ES-I3 (cell line): ENCODE data around the gene MACO1.
"Not testable (repeated sequence)": the region's sequence is repeated elsewhere in the genome, so short reads cannot be mapped to it uniquely, and the experiment has no call there.

ENCODE experiments used
- H3K36me3 ChIP-seq: 2 replicates; pipeline ENCODE4 v1.6.1; 2013; ENCODE audit warnings: mild to moderate bottlenecking, low read length, control low read depth, moderate library complexity; ENCODE audit not compliant: insufficient read depth
- H3K4me1 ChIP-seq: 2 replicates; pipeline ENCODE4 v1.6.1; 2013; ENCODE audit warnings: mild to moderate bottlenecking, control low read depth, low read length; ENCODE audit not compliant: insufficient read depth
- H3K9ac ChIP-seq: 2 replicates; pipeline ENCODE4 v1.6.1; 2013; ENCODE audit warnings: low read depth, mild to moderate bottlenecking, low read length, moderate library complexity
- H3K9me3 ChIP-seq: 2 replicates; pipeline ENCODE4 v1.6.1; 2013; ENCODE audit warnings: mild to moderate bottlenecking, low read length, moderate library complexity; ENCODE audit not compliant: control insufficient read depth, insufficient read depth

MACO1 gene

GRCh38 chr1:25432749-25433388, 2.2 kb downstream of the MACO1 start:
- no peaks in the 10 kb centered on the region for H3K36me3 ChIP-seq
- no peak overlapping the region for H3K9ac ChIP-seq
- H3K4me1 ChIP-seq: no peaks in the 10 kb centered on the region; the same call in 1 of the 2 replicates
- no peaks in the 10 kb centered on the region for H3K9me3 ChIP-seq

- Histone ChIP-seq H3K36me3 (no peaks in the 10 kb centered on the region), H3K9ac (no peak overlapping the region), H3K4me1 (no peaks in the 10 kb centered on the region; the same call in 1 of the 2 replicates), H3K9me3 (no peaks in the 10 kb centered on the region)
Measured at GRCh38 chr1:25433389-25434186, 2.9 kb downstream of the MACO1 start.

DNA sequence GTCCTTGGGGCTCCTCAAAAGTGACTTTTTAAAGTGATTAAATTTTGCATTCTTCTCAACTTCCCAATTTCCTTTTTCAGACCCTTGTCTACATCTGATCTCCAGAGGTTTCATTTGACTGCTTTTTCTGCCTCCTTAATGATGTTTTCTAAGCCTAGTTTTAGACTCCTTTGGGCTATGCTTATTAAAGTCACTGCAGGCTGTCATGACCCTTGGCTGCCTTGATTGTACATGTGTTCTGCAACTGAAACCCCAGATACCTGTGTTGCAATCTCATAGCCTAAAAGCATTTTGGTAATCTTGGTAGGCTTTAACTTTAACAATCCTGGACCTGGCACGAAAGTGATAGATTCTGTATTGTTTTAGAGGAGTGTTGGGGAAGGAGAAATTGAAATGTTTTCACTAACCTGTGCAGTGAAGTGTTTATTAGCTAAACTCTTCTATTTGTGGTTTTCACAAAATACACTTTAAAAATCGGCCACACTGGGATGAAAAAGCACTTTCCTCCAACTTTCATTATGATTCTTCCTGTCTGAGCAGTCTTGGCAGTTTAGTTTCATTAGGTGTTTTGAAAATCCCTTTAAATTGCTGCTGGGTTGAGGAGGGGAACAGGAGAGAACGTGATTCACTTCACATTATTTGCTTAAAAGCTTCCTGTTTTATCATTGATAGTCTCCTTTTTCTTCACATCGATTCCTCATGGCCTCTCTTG, 4.9 kb downstream of the MACO1 start:
- Histone ChIP-seq H3K36me3 (no peaks in the 10 kb centered on the region), H3K9me3 (no peaks in the 10 kb centered on the region), H3K9ac (no peak overlapping the region), H3K4me1 (no peaks in the 10 kb centered on the region; the same call in 1 of the 2 replicates)

DNA sequence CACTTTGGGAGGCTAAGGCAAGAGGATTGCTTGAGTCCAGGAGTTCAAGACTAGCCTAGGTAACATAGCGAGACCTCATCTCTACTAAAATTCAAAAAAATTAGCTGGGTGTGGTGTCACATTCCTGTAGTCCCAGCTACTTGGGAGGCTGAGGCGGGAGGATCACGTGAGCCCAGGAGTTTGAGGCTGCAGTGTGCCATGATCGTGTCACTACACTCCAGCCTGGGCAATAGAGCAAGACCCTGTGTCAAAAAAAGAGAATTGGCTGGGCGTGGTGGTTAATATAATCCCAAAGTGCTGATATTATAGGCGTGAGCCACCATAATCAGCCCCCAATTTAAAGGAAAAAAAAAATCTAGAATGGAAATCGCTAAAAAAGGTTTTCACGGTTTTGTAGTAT, 7.0 kb downstream of the MACO1 start:
- Histone ChIP-seq H3K9ac (no peak overlapping the region), H3K9me3 (no peaks in the 10 kb centered on the region), H3K4me1 (no peaks in the 10 kb centered on the region), H3K36me3 (no peaks in the 10 kb centered on the region)

- H3K36me3 ChIP-seq: no peaks in the 10 kb centered on the region
- no peak overlapping the region for H3K9ac ChIP-seq
- H3K9me3 ChIP-seq: no peaks in the 10 kb centered on the region
- H3K4me1 ChIP-seq: no peaks in the 10 kb centered on the region
Measured at GRCh38 chr1:25439287-25439686, 8.6 kb downstream of the MACO1 start.

DNA sequence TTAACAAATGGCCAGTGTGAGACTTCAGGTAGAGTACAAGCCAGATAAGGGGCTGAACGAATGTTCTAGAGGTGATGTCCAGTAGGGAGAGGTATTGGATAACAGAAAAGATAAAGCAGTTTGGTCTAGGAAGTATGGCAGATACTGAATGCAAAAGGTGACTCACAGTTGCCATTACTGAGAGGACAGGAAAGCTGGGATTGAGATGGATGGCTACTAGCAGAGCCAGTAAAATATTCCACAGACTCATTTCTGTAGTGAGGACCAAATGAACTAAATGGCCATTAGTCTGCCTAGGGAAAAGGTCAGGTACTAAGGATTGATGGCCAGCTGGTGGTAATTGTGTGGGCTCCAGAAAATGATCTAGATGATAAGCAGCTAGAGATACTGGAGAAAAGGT, 11.5 kb downstream of the MACO1 start:
- Histone ChIP-seq H3K36me3 (no peaks in the 10 kb centered on the region), H3K4me1 (peaks cover 13% of the 10 kb centered on the region), H3K9me3 (no peaks in the 10 kb centered on the region), H3K9ac (no peak overlapping the region)

- H3K9me3 ChIP-seq: no peaks in the 10 kb centered on the region
- no peak overlapping the region for H3K9ac ChIP-seq
- peaks cover 18% of the 10 kb centered on the region for H3K4me1 ChIP-seq
- no peaks in the 10 kb centered on the region for H3K36me3 ChIP-seq
Measured at GRCh38 chr1:25443030-25443699, 12.5 kb downstream of the MACO1 start.

DNA sequence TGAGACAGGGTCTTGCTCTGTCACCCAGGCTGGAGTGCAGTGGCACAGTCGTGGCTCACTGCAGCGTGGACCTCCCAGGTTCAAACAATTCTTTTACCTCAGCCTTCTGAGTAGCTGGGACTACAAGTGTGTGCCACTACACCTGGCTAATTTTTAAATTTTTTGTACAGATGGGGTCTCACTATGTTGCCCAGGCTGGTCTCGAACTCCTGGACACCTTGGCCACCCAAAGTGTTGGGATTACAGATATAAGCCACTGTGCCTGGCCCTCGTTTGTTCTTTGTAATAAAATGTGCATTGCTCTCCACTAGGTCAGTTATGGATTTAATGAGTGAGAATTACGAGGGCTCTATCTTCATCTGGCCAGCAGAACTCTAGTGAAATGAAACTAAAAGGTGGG, 13.9 kb downstream of the MACO1 start:
- not testable (repeated sequence) for H3K36me3 ChIP-seq, H3K9me3 ChIP-seq, H3K9ac ChIP-seq
- H3K4me1 ChIP-seq: peaks cover 18% of the 10 kb centered on the region

DNA sequence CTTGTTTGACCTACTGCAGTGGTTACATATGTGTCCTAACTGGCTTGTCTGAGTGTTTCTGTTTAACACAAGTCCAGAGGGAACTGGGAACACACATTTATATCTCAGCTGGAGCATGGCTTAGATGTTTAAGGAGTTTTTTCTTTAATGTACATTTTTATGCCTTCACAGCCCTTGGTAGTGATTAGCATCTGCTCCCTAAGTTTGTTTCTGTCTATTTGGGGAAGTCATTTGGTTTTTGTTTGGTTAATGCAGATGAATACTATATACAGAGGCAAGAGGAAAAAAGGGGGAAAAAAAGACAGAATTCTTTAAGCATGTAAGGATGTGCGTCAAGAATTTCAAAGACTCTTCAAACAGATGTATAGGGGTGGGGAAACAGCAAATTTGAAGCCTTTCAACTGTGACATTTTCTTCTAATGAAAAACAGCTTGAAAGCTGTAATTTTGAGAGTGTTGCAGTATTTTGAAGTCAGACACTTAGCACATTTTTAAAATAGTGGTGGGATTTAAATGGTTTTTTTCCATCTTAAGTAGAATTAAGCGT, 15.4 kb downstream of the MACO1 start:
- Histone ChIP-seq H3K36me3 (no peaks in the 10 kb centered on the region), H3K9me3 (no peaks in the 10 kb centered on the region), H3K9ac (no peak overlapping the region), H3K4me1 (peaks cover 22% of the 10 kb centered on the region)

DNA sequence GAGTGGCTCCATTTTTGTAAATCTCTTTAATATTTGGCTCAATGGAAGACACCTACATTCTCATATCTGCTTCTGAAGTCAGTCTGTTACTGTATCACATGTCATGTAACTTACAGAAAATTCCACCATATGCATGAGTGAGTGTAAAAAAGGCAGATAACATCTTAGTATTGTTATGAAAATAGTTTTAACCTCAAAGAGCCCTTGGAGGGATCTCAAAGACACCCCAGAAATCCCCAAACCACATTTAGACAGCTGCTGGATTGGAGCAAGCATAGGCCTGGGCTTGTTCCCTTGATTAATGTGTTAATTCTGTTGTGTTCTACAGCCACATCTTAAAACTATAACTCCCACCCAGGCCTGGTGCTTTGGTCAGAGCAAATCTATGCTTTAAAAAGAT, 16.9 kb downstream of the MACO1 start:
- H3K4me1 ChIP-seq: peaks cover 22% of the 10 kb centered on the region
- H3K9me3 ChIP-seq: no peaks in the 10 kb centered on the region

DNA sequence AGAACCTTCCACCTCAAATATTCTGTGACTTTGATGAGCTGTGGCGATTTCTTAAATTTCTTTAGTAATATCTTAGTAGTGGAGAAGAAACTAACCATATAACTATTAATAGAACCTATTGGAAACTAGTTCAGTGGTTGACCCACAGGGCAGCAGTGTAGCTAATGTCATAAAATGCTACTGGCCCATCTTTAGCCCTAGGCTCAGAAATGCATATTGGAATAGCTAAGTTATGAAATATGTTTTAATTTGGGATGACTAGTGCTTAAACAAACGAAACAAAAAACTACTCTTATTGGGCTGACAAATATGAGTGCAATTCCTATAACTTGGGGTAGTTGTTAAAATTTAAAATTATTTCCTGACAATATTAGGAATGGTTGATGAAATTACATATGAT, 20.2 kb downstream of the MACO1 start:
- Histone ChIP-seq H3K9me3 (no peaks in the 10 kb centered on the region), H3K9ac (no peak overlapping the region), H3K36me3 (no peaks in the 10 kb centered on the region), H3K4me1 (peaks cover 21% of the 10 kb centered on the region)

More for the DNA sequence above, 16.9 kb downstream of the MACO1 start:
- no peak overlapping the region for H3K9ac ChIP-seq
- H3K36me3 ChIP-seq: no peaks in the 10 kb centered on the region

DNA sequence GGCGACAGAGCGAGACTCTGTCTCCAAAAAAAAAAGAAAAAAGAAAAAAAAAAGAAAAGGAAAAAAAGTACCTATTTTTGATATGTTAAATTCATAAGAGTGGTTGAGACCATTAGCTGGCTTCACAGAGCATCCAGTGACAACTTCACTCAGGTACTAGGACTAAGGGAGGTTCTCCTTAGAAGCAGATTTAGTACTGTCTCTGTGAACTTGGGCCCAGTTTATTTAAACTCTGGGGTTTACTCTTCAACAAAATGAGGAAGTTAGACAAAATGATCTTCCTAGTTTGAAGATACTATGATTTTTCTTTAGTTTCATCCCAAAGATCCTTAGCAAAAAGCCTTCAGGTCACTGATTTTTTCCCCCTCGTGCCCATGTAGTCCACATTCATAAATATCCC, 21.2 kb downstream of the MACO1 start:
- peaks cover 12% of the 10 kb centered on the region for H3K4me1 ChIP-seq
- H3K9ac ChIP-seq: no peak overlapping the region
- no peaks in the 10 kb centered on the region for H3K9me3 ChIP-seq
- no peaks in the 10 kb centered on the region for H3K36me3 ChIP-seq

- Histone ChIP-seq H3K9ac (no peak overlapping the region), H3K9me3 (no peaks in the 10 kb centered on the region), H3K36me3 (peaks cover 6% of the 10 kb centered on the region), H3K4me1 (no peaks in the 10 kb centered on the region)
Measured at GRCh38 chr1:25456502-25456901, 25.8 kb downstream of the MACO1 start.
